ENCODE results near the gene CEP70. TPM values are rescaled to one million over a fixed set of nuclear protein-coding genes. Genes with fewer than 3 reads are reported as not detected.

CEP70 gene
- total and polyA plus RNA-seq, 2 of the 13 experiments (the other 11 are each of a cell fraction or from before 2014, with no cell fraction given) = 4.0 to 22.3 TPM

DNA sequence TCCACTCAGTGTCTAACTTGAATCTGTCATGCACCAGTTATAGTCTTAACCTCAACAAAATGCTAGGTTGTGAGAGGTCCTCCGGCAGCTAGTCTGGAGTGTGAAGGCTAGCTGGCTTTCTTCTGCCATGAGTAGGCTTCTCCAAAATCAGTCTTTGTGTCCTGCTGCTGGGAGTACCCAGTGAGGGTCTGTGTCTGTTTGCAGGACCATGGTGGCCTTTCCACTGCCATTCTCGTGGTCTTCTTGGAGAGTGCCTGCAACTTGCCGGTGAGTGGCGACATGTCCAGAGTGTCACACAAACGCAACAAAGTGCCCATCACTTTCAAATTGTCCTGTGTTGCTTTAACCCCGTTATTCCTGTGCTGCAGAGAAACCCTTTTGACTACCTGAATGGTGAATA is 125.6 kb downstream of the CEP70 start:
- intact Hi-C loops (cut with micrococcal nuclease; ENCODE audit: unreplicated experiment) (no loop called here), in situ Hi-C loops (cut with HindIII; ENCODE audit: extremely low pct_ligation_motif_present, low pct_unique_long_range_greater_than_20kb) (no loop called here)
- no peak overlapping the region for H3K9ac ChIP-seq (ENCODE audit: insufficient read depth, low read depth, low read length)
- DNase-seq (ENCODE audit: low spot score) (no peak), FAIRE-seq (no peak), ATAC-seq (no peak)
- no peak overlapping the region for H3K4me3 ChIP-seq (replicated peaks in 1 of 3; ENCODE audit: insufficient read depth in 1 of 3, low read depth in 2 of 3, low read length in 3 of 3)
- no peaks in the 10 kb centered on the region; a peak in 1 of 5 replicates for H3K36me3 ChIP-seq (replicated peaks in 1 of 2; ENCODE audit: control insufficient read depth in 1 of 2, insufficient read depth in 2 of 2, low read length in 2 of 2)
- H2AFZ ChIP-seq (ENCODE audit: low read length) = no peak overlapping the region
- H3K4me2 ChIP-seq (ENCODE audit: low read depth, low read length) = no peak overlapping the region
- TF ChIP-seq, protein P1, sequence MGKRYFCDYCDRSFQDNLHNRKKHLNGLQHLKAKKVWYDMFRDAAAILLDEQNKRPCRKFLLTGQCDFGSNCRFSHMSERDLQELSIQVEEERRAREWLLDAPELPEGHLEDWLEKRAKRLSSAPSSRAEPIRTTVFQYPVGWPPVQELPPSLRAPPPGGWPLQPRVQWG (CRISPR knock-in tag; IDR thresholded peaks at IDR 0.05; ENCODE audit: borderline replicate concordance, low read depth) = no peak
- TF ChIP-seq, protein P2, sequence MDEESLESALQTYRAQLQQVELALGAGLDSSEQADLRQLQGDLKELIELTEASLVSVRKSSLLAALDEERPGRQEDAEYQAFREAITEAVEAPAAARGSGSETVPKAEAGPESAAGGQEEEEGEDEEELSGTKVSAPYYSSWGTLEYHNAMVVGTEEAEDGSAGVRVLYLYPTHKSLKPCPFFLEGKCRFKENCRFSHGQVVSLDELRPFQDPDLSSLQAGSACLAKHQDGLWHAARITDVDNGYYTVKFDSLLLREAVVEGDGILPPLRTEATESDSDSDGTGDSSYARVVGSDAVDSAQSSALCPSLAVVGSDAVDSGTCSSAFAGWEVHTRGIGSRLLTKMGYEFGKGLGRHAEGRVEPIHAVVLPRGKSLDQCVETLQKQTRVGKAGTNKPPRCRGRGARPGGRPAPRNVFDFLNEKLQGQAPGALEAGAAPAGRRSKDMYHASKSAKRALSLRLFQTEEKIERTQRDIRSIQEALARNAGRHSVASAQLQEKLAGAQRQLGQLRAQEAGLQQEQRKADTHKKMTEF (CRISPR knock-in tag; IDR thresholded peaks at IDR 0.05) = no peak
- ChIA-PET POLR2A (no interaction called here), CTCF (ENCODE audit: low intra/inter-chr PET ratio, low total read pairs) (no interaction called here)
- WGBS (ENCODE audit: low lambda C conversion rate) = 83% methylated on average over 6 of the region's 6 CpGs
- no peaks in the 10 kb centered on the region for H3K79me2 ChIP-seq (ENCODE audit: insufficient read depth, low read length)
- H4K20me1 ChIP-seq (ENCODE audit: insufficient read depth, low read length) = no peaks in the 10 kb centered on the region
- no peaks in the 10 kb centered on the region for H3K27me3 ChIP-seq (ENCODE audit: control insufficient read depth in 1 of 2, insufficient read depth in 2 of 2, low read length in 2 of 2)
- no peaks in the 10 kb centered on the region for H3K4me1 ChIP-seq (ENCODE audit: insufficient read depth, low read length)
- BruUV-seq (replicated peaks) = no TSS peak
- no peaks in the 10 kb centered on the region for H3K9me3 ChIP-seq (ENCODE audit: low read length)
- H3K27ac ChIP-seq (ENCODE audit: extremely low read length, insufficient read depth, low read length) = no peak overlapping the region

DNA sequence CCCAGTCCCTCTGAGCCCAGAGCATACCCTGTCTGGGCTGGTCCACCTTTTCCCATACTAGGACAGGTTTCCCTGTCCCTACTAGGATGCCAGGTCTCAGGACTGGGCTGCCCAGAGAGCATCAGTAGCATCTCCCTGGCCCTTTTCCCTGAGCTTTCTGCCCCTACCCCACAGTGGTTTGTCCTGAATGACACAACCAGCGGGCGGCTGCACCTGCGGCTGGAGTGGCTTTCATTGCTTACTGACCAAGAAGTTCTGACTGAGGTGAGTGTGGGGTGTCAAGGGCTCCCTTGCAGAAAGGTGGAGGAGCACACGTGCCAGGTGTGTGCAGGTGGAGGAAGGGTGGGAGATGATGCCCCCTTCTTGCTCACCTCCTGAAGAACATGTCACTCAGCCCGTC is 126.1 kb downstream of the CEP70 start:
- H3K9me3 ChIP-seq (ENCODE audit: low read length) = no peaks in the 10 kb centered on the region
- WGBS (ENCODE audit: low lambda C conversion rate) = 93% methylated on average over 5 of the region's 5 CpGs
- ChIA-PET CTCF (ENCODE audit: low intra/inter-chr PET ratio, low total read pairs) (no interaction called here), POLR2A (no interaction called here)
- no peaks in the 10 kb centered on the region for H3K4me1 ChIP-seq (ENCODE audit: insufficient read depth, low read length)
- H3K4me2 ChIP-seq (ENCODE audit: low read depth, low read length) = no peak overlapping the region
- H2AFZ ChIP-seq (ENCODE audit: low read length) = no peak overlapping the region
- intact Hi-C loops (cut with micrococcal nuclease; ENCODE audit: unreplicated experiment) (no loop called here), in situ Hi-C loops (cut with HindIII; ENCODE audit: extremely low pct_ligation_motif_present, low pct_unique_long_range_greater_than_20kb) (no loop called here)
- no peak overlapping the region for H3K9ac ChIP-seq (ENCODE audit: insufficient read depth, low read depth, low read length)
- BruUV-seq (replicated peaks) = no TSS peak
- no peaks in the 10 kb centered on the region for H3K27me3 ChIP-seq (ENCODE audit: control insufficient read depth in 1 of 2, insufficient read depth in 2 of 2, low read length in 2 of 2)
- H3K36me3 ChIP-seq (replicated peaks in 1 of 2; ENCODE audit: control insufficient read depth in 1 of 2, insufficient read depth in 2 of 2, low read length in 2 of 2) = no peaks in the 10 kb centered on the region; a peak in 1 of 5 replicates
- no peak for FAIRE-seq
- no peak for ATAC-seq
- H3K4me3 ChIP-seq (replicated peaks in 1 of 3; ENCODE audit: insufficient read depth in 1 of 3, low read depth in 2 of 3, low read length in 3 of 3) = no peak overlapping the region
- no peak for DNase-seq (ENCODE audit: low spot score)
- TF ChIP-seq, protein P3, sequence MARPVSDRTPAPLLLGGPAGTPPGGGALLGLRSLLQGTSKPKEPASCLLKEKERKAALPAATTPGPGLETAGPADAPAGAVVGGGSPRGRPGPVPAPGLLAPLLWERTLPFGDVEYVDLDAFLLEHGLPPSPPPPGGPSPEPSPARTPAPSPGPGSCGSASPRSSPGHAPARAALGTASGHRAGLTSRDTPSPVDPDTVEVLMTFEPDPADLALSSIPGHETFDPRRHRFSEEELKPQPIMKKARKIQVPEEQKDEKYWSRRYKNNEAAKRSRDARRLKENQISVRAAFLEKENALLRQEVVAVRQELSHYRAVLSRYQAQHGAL (CRISPR knock-in tag; IDR thresholded peaks at IDR 0.05; ENCODE audit: not compliant biosample characterization) = no peak
- H4K20me1 ChIP-seq (ENCODE audit: insufficient read depth, low read length) = no peaks in the 10 kb centered on the region
- H3K27ac ChIP-seq (ENCODE audit: extremely low read length, insufficient read depth, low read length) = no peak overlapping the region
- no peaks in the 10 kb centered on the region for H3K79me2 ChIP-seq (ENCODE audit: insufficient read depth, low read length)
